ENCODE measurements around the gene SNRPA.

DNA sequence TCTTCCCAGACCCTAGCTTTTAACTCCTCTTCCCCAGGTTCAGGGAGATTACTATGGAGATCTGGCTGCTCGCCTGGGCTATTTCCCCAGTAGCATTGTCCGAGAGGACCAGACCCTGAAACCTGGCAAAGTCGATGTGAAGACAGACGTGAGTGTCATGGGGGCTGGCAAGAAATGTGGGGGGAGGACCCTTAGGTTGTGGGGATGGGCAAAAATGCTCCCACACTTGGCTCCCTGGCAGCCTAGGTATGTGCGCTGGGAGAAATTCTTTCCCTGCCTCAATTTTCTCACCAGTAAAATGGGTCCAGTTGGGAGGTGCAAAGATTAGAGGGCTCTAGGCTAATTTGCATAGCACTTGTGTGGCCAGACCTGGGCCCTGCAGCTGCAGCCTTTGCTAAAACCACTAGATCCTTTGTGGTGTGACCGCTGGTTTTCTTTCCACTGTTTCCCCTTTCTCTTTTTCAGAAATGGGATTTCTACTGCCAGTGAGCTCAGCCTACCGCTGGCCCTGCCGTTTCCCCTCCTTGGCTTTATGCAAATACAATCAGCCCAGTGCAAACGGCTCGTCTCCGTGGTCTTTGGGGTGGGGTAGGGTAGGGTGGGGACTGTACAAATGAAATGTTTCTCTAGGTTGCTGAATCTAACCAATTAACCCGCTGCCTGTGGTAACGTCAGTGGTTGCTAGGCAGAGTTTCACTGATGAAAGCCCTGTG is 26.1 kb downstream of the SNRPA start:
- TF ChIP-seq, protein P1, sequence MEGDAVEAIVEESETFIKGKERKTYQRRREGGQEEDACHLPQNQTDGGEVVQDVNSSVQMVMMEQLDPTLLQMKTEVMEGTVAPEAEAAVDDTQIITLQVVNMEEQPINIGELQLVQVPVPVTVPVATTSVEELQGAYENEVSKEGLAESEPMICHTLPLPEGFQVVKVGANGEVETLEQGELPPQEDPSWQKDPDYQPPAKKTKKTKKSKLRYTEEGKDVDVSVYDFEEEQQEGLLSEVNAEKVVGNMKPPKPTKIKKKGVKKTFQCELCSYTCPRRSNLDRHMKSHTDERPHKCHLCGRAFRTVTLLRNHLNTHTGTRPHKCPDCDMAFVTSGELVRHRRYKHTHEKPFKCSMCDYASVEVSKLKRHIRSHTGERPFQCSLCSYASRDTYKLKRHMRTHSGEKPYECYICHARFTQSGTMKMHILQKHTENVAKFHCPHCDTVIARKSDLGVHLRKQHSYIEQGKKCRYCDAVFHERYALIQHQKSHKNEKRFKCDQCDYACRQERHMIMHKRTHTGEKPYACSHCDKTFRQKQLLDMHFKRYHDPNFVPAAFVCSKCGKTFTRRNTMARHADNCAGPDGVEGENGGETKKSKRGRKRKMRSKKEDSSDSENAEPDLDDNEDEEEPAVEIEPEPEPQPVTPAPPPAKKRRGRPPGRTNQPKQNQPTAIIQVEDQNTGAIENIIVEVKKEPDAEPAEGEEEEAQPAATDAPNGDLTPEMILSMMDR (optimal IDR thresholded peaks at IDR 0.05 in 1 of 3, IDR thresholded peaks at IDR 0.05 in 1 of 3, conservative IDR thresholded peaks at IDR 0.05 in 1 of 3; ENCODE audit: extremely low read depth in 1 of 3, insufficient read depth in 2 of 3, low read length in 3 of 3) = no peak
- TF ChIP-seq EZH2 (IDR thresholded peaks at IDR 0.05; ENCODE audit: low read length) = no peak

Measured in keratinocyte (primary cell).